ENCODE results near the gene C12orf57.

C12orf57 gene

DNA sequence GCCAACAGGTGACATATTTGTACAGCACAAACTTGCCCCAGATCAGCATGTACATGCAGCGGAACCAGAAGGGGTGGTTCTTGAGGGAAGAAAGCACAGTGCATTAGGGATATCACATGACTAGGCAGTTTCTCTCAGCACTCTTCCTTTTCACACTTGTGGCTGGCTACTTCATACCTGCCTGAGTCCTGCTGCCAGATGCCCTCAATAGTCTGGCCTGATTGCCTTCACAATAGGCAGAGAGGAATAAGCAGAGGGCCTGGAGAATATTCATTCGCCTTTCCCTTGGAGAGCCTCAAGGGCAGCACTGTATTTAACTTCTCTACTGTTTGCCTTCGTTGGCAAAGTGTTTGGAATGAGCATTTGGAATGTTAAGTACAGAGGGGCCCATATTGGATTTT is 34.8 kb downstream of the C12orf57 start:
- H3K4me1 ChIP-seq (ENCODE audit: control insufficient read depth, insufficient read depth, low read length, poor library complexity, severe bottlenecking), result no peaks in the 10 kb centered on the region
- H3K36me3 ChIP-seq (ENCODE audit: control insufficient read depth, insufficient read depth, low read length), result peaks cover 74% of the 10 kb centered on the region
- no peaks in the 10 kb centered on the region for H3K9me3 ChIP-seq (ENCODE audit: control insufficient read depth, low read length)
- no peak for DNase-seq
- no peak overlapping the region for H3K4me3 ChIP-seq (ENCODE audit: insufficient read depth, low read depth, low read length, poor library complexity, severe bottlenecking)
- no peaks in the 10 kb centered on the region for H3K27me3 ChIP-seq (replicated peaks; ENCODE audit: control insufficient read depth, insufficient read depth, low read length, poor library complexity, severe bottlenecking)
- no peak overlapping the region for H3K27ac ChIP-seq (ENCODE audit: insufficient read depth, low read length, poor library complexity, severe bottlenecking)

GRCh38 chr12:6979021-6979420 is 35.2 kb downstream of the C12orf57 start:
- Histone ChIP-seq H3K9me3 (ENCODE audit: control insufficient read depth, low read length) (no peaks in the 10 kb centered on the region), H3K36me3 (ENCODE audit: control insufficient read depth, insufficient read depth, low read length) (peaks cover 73% of the 10 kb centered on the region), H3K27ac (ENCODE audit: insufficient read depth, low read length, poor library complexity, severe bottlenecking) (no peak overlapping the region), H3K4me3 (ENCODE audit: insufficient read depth, low read depth, low read length, poor library complexity, severe bottlenecking) (no peak overlapping the region), H3K27me3 (replicated peaks; ENCODE audit: control insufficient read depth, insufficient read depth, low read length, poor library complexity, severe bottlenecking) (no peaks in the 10 kb centered on the region), H3K4me1 (ENCODE audit: control insufficient read depth, insufficient read depth, low read length, poor library complexity, severe bottlenecking) (no peaks in the 10 kb centered on the region)
- DNase-seq, result no peak

- H3K27me3 ChIP-seq (replicated peaks; ENCODE audit: control insufficient read depth, insufficient read depth, low read length, poor library complexity, severe bottlenecking), result no peaks in the 10 kb centered on the region
- no peaks in the 10 kb centered on the region for H3K4me1 ChIP-seq (ENCODE audit: control insufficient read depth, insufficient read depth, low read length, poor library complexity, severe bottlenecking)
- no peaks in the 10 kb centered on the region for H3K9me3 ChIP-seq (ENCODE audit: control insufficient read depth, low read length)
- DNase-seq, result no peak
- H3K4me3 ChIP-seq (ENCODE audit: insufficient read depth, low read depth, low read length, poor library complexity, severe bottlenecking), result no peak overlapping the region
- H3K27ac ChIP-seq (ENCODE audit: insufficient read depth, low read length, poor library complexity, severe bottlenecking), result no peak overlapping the region
- H3K36me3 ChIP-seq (ENCODE audit: control insufficient read depth, insufficient read depth, low read length), result peaks cover 69% of the 10 kb centered on the region
Measured at GRCh38 chr12:6979453-6979852, 35.6 kb downstream of the C12orf57 start.

- Histone ChIP-seq H3K27me3 (replicated peaks; ENCODE audit: control insufficient read depth, insufficient read depth, low read length, poor library complexity, severe bottlenecking) (no peaks in the 10 kb centered on the region), H3K27ac (ENCODE audit: insufficient read depth, low read length, poor library complexity, severe bottlenecking) (no peak overlapping the region), H3K9me3 (ENCODE audit: control insufficient read depth, low read length) (no peaks in the 10 kb centered on the region), H3K36me3 (ENCODE audit: control insufficient read depth, insufficient read depth, low read length) (peaks cover 62% of the 10 kb centered on the region), H3K4me1 (ENCODE audit: control insufficient read depth, insufficient read depth, low read length, poor library complexity, severe bottlenecking) (no peaks in the 10 kb centered on the region), H3K4me3 (ENCODE audit: insufficient read depth, low read depth, low read length, poor library complexity, severe bottlenecking) (no peak overlapping the region)
- DNase-seq, result no peak
Measured at GRCh38 chr12:6980075-6980474, 36.3 kb downstream of the C12orf57 start.

GRCh38 chr12:6980740-6981139 is 36.9 kb downstream of the C12orf57 start:
- H3K27ac ChIP-seq (ENCODE audit: insufficient read depth, low read length, poor library complexity, severe bottlenecking), result no peak overlapping the region
- H3K4me1 ChIP-seq (ENCODE audit: control insufficient read depth, insufficient read depth, low read length, poor library complexity, severe bottlenecking), result no peaks in the 10 kb centered on the region
- H3K27me3 ChIP-seq (replicated peaks; ENCODE audit: control insufficient read depth, insufficient read depth, low read length, poor library complexity, severe bottlenecking), result no peaks in the 10 kb centered on the region
- peaks cover 56% of the 10 kb centered on the region for H3K36me3 ChIP-seq (ENCODE audit: control insufficient read depth, insufficient read depth, low read length)
- no peaks in the 10 kb centered on the region for H3K9me3 ChIP-seq (ENCODE audit: control insufficient read depth, low read length)
- DNase-seq, result no peak
- no peak overlapping the region for H3K4me3 ChIP-seq (ENCODE audit: insufficient read depth, low read depth, low read length, poor library complexity, severe bottlenecking)

GRCh38 chr12:6981152-6982052 is 37.6 kb downstream of the C12orf57 start:
- DNase-seq, result no peak
- Histone ChIP-seq H3K27ac (ENCODE audit: insufficient read depth, low read length, poor library complexity, severe bottlenecking) (no peak overlapping the region), H3K4me3 (ENCODE audit: insufficient read depth, low read depth, low read length, poor library complexity, severe bottlenecking) (no peak overlapping the region), H3K36me3 (ENCODE audit: control insufficient read depth, insufficient read depth, low read length) (peaks cover 49% of the 10 kb centered on the region), H3K27me3 (replicated peaks; ENCODE audit: control insufficient read depth, insufficient read depth, low read length, poor library complexity, severe bottlenecking) (no peaks in the 10 kb centered on the region), H3K9me3 (ENCODE audit: control insufficient read depth, low read length) (no peaks in the 10 kb centered on the region), H3K4me1 (ENCODE audit: control insufficient read depth, insufficient read depth, low read length, poor library complexity, severe bottlenecking) (no peaks in the 10 kb centered on the region)

- Histone ChIP-seq H3K27me3 (replicated peaks; ENCODE audit: control insufficient read depth, insufficient read depth, low read length, poor library complexity, severe bottlenecking) (no peaks in the 10 kb centered on the region), H3K4me1 (ENCODE audit: control insufficient read depth, insufficient read depth, low read length, poor library complexity, severe bottlenecking) (no peaks in the 10 kb centered on the region), H3K4me3 (ENCODE audit: insufficient read depth, low read depth, low read length, poor library complexity, severe bottlenecking) (no peak overlapping the region), H3K27ac (ENCODE audit: insufficient read depth, low read length, poor library complexity, severe bottlenecking) (no peak overlapping the region), H3K36me3 (ENCODE audit: control insufficient read depth, insufficient read depth, low read length) (peaks cover 39% of the 10 kb centered on the region), H3K9me3 (ENCODE audit: control insufficient read depth, low read length) (no peaks in the 10 kb centered on the region)
- DNase-seq, result no peak
Measured at GRCh38 chr12:6982532-6982931, 38.7 kb downstream of the C12orf57 start.

GRCh38 chr12:6987956-6988553 is 44.2 kb downstream of the C12orf57 start:
- DNase-seq, result no peak
- peaks cover 15% of the 10 kb centered on the region for H3K36me3 ChIP-seq (ENCODE audit: control insufficient read depth, insufficient read depth, low read length)
- no peak overlapping the region for H3K27ac ChIP-seq (ENCODE audit: insufficient read depth, low read length, poor library complexity, severe bottlenecking)
- H3K9me3 ChIP-seq (ENCODE audit: control insufficient read depth, low read length), result no peaks in the 10 kb centered on the region
- H3K27me3 ChIP-seq (replicated peaks; ENCODE audit: control insufficient read depth, insufficient read depth, low read length, poor library complexity, severe bottlenecking), result no peaks in the 10 kb centered on the region
- no peaks in the 10 kb centered on the region for H3K4me1 ChIP-seq (ENCODE audit: control insufficient read depth, insufficient read depth, low read length, poor library complexity, severe bottlenecking)
- H3K4me3 ChIP-seq (ENCODE audit: insufficient read depth, low read depth, low read length, poor library complexity, severe bottlenecking), result no peak overlapping the region

Data from effector memory CD4-positive, alpha-beta T cell (primary cell).